ENCODE measurements around the gene KDSR. TPM values are rescaled to one million over a fixed set of nuclear protein-coding genes. Genes with fewer than 3 reads are reported as not detected.

The KDSR gene
- total RNA-seq, 1 donor from 2014 or later = 52.8 TPM

GRCh38 chr18:63293935-63294334 is 73.1 kb downstream of the KDSR start:
- Mint-ChIP-seq H3K27me3 (ENCODE audit: low read depth) (no peaks in the 10 kb centered on the region), H3K27ac (no peak overlapping the region), H3K9me3 (no peaks in the 10 kb centered on the region), H3K36me3 (no peaks in the 10 kb centered on the region), H3K4me3 (no peak overlapping the region), H3K4me1 (peaks cover 11% of the 10 kb centered on the region)
- TF ChIP-seq CTCF (IDR thresholded peaks at IDR 0.05; ENCODE audit: unreplicated experiment) = no peak
- no peak for DNase-seq (ENCODE audit: low spot score in 2 of 2, unreplicated experiment in 2 of 2)

GRCh38 chr18:63292831-63293683 is 73.9 kb downstream of the KDSR start:
- TF ChIP-seq CTCF (IDR thresholded peaks at IDR 0.05; ENCODE audit: unreplicated experiment) = no peak
- H3K27me3 Mint-ChIP-seq (ENCODE audit: low read depth) = no peaks in the 10 kb centered on the region
- H3K36me3 Mint-ChIP-seq = no peaks in the 10 kb centered on the region
- no peaks in the 10 kb centered on the region for H3K9me3 Mint-ChIP-seq
- peaks cover 9% of the 10 kb centered on the region for H3K4me1 Mint-ChIP-seq
- no peak overlapping the region for H3K4me3 Mint-ChIP-seq
- no peak overlapping the region for H3K27ac Mint-ChIP-seq
- no peak for DNase-seq (ENCODE audit: low spot score in 2 of 2, unreplicated experiment in 2 of 2)

- Mint-ChIP-seq H3K4me1 (peaks cover 9% of the 10 kb centered on the region), H3K27me3 (ENCODE audit: low read depth) (no peaks in the 10 kb centered on the region), H3K27ac (no peak overlapping the region), H3K36me3 (no peaks in the 10 kb centered on the region), H3K9me3 (no peaks in the 10 kb centered on the region), H3K4me3 (no peak overlapping the region)
- TF ChIP-seq CTCF (IDR thresholded peaks at IDR 0.05; ENCODE audit: unreplicated experiment) = no peak
- DNase-seq (ENCODE audit: low spot score in 2 of 2, unreplicated experiment in 2 of 2) = no peak
Observed at GRCh38 chr18:63291278-63291677, 75.7 kb downstream of the KDSR start.

GRCh38 chr18:63290821-63291200 is 76.2 kb downstream of the KDSR start:
- Mint-ChIP-seq H3K4me3 (no peak overlapping the region), H3K27ac (no peak overlapping the region), H3K27me3 (ENCODE audit: low read depth) (no peaks in the 10 kb centered on the region), H3K36me3 (no peaks in the 10 kb centered on the region), H3K9me3 (no peaks in the 10 kb centered on the region), H3K4me1 (peaks cover 9% of the 10 kb centered on the region)
- no peak for DNase-seq (ENCODE audit: low spot score in 2 of 2, unreplicated experiment in 2 of 2)
- TF ChIP-seq CTCF (IDR thresholded peaks at IDR 0.05; ENCODE audit: unreplicated experiment) = no peak

GRCh38 chr18:63290166-63290820 is 76.7 kb downstream of the KDSR start:
- no peak for DNase-seq (ENCODE audit: low spot score in 2 of 2, unreplicated experiment in 2 of 2)
- Mint-ChIP-seq H3K27ac (no peak overlapping the region), H3K9me3 (no peaks in the 10 kb centered on the region), H3K27me3 (ENCODE audit: low read depth) (no peaks in the 10 kb centered on the region), H3K4me1 (peaks cover 9% of the 10 kb centered on the region), H3K4me3 (no peak overlapping the region), H3K36me3 (no peaks in the 10 kb centered on the region)
- no peak for TF ChIP-seq CTCF (IDR thresholded peaks at IDR 0.05; ENCODE audit: unreplicated experiment)

Measured in mesothelial cell of epicardium (in vitro differentiated cells).